ENCODE measurements around the gene GCC2.
A peak's percentile ranks its signal among the peaks of the same experiment; 100 is the strongest.

The GCC2 gene

GRCh38 chr2:108409768-108410167 is 39.2 kb upstream of the GCC2 start:
- CTCF ChIA-PET, result no interaction called here
- TF ChIP-seq, protein P1, sequence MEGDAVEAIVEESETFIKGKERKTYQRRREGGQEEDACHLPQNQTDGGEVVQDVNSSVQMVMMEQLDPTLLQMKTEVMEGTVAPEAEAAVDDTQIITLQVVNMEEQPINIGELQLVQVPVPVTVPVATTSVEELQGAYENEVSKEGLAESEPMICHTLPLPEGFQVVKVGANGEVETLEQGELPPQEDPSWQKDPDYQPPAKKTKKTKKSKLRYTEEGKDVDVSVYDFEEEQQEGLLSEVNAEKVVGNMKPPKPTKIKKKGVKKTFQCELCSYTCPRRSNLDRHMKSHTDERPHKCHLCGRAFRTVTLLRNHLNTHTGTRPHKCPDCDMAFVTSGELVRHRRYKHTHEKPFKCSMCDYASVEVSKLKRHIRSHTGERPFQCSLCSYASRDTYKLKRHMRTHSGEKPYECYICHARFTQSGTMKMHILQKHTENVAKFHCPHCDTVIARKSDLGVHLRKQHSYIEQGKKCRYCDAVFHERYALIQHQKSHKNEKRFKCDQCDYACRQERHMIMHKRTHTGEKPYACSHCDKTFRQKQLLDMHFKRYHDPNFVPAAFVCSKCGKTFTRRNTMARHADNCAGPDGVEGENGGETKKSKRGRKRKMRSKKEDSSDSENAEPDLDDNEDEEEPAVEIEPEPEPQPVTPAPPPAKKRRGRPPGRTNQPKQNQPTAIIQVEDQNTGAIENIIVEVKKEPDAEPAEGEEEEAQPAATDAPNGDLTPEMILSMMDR (conservative IDR thresholded peaks at IDR 0.05; ENCODE audit: low read depth), result no peak
- POLR2A ChIA-PET (ENCODE audit: low non-redundant PET), result no interaction called here
- H3K27ac ChIP-seq, result no peak overlapping the region
- no peak for DNase-seq (ENCODE audit: low spot score)

GRCh38 chr2:108412995-108413710 is 35.9 kb upstream of the GCC2 start:
- DNase-seq (ENCODE audit: low spot score), result peak; percentile 94
- TF ChIP-seq, protein P1 (conservative IDR thresholded peaks at IDR 0.05; ENCODE audit: low read depth), result no peak
- CTCF ChIA-PET, result no interaction called here
- POLR2A ChIA-PET (ENCODE audit: low non-redundant PET), result interaction anchor here (0.6 kb wide), 1 partner anchor 543 kb away, joined by 3 read pairs; no protein-coding TSS in a partner anchor
- H3K27ac ChIP-seq, result peak overlapping the region; percentile 65; the same call in 1 of the 2 replicates

GRCh38 chr2:108413711-108414095 is 35.3 kb upstream of the GCC2 start:
- POLR2A ChIA-PET (ENCODE audit: low non-redundant PET), result no interaction called here
- TF ChIP-seq, protein P1 (conservative IDR thresholded peaks at IDR 0.05; ENCODE audit: low read depth), result no peak
- CTCF ChIA-PET, result no interaction called here

DNA sequence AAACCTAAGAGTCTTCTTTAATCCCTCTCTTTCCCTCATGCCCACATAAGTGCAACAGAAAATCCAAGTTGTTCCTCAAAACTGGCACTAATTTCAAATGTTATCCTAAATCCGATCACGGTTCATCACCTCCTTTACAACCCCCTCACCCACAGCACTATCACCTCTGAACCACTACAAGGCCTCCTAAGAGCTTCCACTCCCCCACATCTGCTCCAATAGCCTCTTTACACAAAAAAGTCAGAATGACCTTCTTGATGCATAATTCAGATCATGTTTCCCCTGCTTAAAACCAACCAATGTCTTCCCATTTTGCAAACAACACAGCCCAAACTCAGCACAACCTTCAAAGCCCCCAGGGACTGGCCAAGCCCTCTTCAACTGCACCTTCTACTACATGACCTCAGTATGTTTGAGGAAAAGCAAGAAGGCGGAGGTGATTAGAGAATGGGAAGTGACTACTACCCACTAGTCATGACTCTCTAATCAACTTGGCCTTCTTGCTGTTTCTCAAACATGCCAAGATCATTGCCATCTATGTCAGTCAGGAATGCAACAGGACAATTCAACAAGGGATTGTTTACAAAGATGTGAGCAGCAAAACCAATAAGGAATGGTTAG is 34.6 kb upstream of the GCC2 start:
- POLR2A ChIA-PET (ENCODE audit: low non-redundant PET), result interaction anchor here (0.6 kb wide), 1 partner anchor 164 kb away, joined by 4 read pairs; no protein-coding TSS in a partner anchor
- TF ChIP-seq, protein P1 (conservative IDR thresholded peaks at IDR 0.05; ENCODE audit: low read depth), result no peak
- no peak overlapping the region for H3K27ac ChIP-seq

More at GRCh38 chr2:108413711-108414095, 35.3 kb upstream of the GCC2 start:
- H3K27ac ChIP-seq, result peak overlapping the region; percentile 65; the same call in 1 of the 2 replicates
- no peak for DNase-seq (ENCODE audit: low spot score)

DNA sequence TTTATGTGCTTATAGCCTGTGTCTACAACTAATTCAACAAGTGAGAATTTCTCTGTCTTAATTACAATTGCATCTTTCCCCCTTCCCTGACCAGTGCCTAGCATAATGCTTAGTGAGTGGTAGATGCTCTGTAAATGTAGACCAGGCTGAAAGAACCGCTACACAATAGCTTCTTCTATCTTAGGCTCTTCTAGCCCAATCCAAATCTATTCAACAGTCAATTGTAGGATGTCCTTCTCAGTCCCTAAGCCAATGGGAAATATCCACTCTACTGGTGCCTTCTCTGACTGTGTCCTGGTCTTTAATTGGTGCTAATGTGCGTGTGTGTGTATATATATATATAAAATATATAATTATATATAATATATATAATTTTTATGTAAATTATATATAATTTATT is 34.1 kb upstream of the GCC2 start:
- ChIA-PET CTCF (no interaction called here), POLR2A (ENCODE audit: low non-redundant PET) (interaction anchor here (0.6 kb wide), 1 partner anchor 163 kb away, joined by 4 read pairs; no protein-coding TSS in a partner anchor)
- no peak overlapping the region for H3K27ac ChIP-seq
- TF ChIP-seq, protein P1 (conservative IDR thresholded peaks at IDR 0.05; ENCODE audit: low read depth), result no peak
- no peak for DNase-seq (ENCODE audit: low spot score)

More for the DNA sequence above, 34.6 kb upstream of the GCC2 start:
- DNase-seq (ENCODE audit: low spot score), result no peak
- CTCF ChIA-PET, result no interaction called here

GRCh38 chr2:108417254-108417653 is 31.8 kb upstream of the GCC2 start:
- DNase-seq (ENCODE audit: low spot score), result no peak
- TF ChIP-seq, protein P1 (conservative IDR thresholded peaks at IDR 0.05; ENCODE audit: low read depth), result no peak
- ChIA-PET POLR2A (ENCODE audit: low non-redundant PET) (no interaction called here), CTCF (no interaction called here)
- no peak overlapping the region for H3K27ac ChIP-seq
